Ovary (tissue), 3 donors: Measurements from ENCODE around the gene TSPAN19.

ENCODE experiments used
- EP300 ChIP-seq: sonication (generic); formaldehyde crosslinking; IDR thresholded peaks from one replicate; pipeline ENCODE4 v1.6.1; 2017; ENCODE audit warnings: antibody characterized with exemption
- POLR2A ChIP-seq: fragments of 450-650 bp; IDR thresholded peaks from one replicate; pipeline ENCODE4 v1.6.1; 2017; ENCODE audit warnings: antibody characterized with exemption, mild to moderate bottlenecking, moderate library complexity
- TF ChIP-seq, protein P1 (sequence below), 3 donors: fragments of 450-650 bp in 2 of 3; fragments of 200-600 bp in 1 of 3; IDR thresholded peaks; one replicate each; pipeline versions ENCODE4 v1.5.1 to v1.8.0; 2016 to 2022; ENCODE audit warnings: antibody characterized with exemption in 3 of 3, mild to moderate bottlenecking in 1 of 3
- donor health status: DM: no; HTN: no; CAD: no.

DNA sequence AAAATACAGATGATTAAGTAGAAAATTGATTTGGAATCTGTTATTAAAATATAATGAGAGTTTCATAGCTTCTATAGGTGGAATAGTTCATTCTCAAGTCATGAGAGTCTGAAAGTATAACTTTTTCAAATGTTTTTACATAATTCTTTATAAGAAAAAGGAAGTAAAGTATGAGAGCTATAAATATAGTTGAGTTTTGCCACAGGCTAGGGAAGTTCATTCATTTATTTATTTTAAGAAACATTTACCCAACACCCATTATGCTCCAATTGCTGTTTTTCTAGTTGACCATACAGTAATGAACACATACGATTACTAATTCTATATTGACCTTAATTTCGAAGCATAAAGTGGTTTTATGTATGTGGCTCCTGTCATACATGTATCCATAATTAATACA is 24.8 kb upstream of the TSPAN19 start:
- TF ChIP-seq, protein P1, sequence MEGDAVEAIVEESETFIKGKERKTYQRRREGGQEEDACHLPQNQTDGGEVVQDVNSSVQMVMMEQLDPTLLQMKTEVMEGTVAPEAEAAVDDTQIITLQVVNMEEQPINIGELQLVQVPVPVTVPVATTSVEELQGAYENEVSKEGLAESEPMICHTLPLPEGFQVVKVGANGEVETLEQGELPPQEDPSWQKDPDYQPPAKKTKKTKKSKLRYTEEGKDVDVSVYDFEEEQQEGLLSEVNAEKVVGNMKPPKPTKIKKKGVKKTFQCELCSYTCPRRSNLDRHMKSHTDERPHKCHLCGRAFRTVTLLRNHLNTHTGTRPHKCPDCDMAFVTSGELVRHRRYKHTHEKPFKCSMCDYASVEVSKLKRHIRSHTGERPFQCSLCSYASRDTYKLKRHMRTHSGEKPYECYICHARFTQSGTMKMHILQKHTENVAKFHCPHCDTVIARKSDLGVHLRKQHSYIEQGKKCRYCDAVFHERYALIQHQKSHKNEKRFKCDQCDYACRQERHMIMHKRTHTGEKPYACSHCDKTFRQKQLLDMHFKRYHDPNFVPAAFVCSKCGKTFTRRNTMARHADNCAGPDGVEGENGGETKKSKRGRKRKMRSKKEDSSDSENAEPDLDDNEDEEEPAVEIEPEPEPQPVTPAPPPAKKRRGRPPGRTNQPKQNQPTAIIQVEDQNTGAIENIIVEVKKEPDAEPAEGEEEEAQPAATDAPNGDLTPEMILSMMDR (IDR thresholded peaks at IDR 0.05): no peak
- TF ChIP-seq POLR2A (no peak), EP300 (no peak)
